Caco-2 (cell line): Measurements from ENCODE around the gene RAB39A. TPM values are rescaled to one million over a fixed set of nuclear protein-coding genes. Genes with fewer than 3 reads are reported as not detected.

Experiments
- BruUV-seq: library from RNA; stranded (reverse); fragments of 400-500 nt; replicated peaks from 2 replicates; lab custom pipeline; 2021; lab: Mats Ljungman, UMichigan
- CTCF ChIA-PET: fragments of 300-600 bp; sonication (Branson Sonifier 250); formaldehyde crosslinking; loops from one replicate; lab custom pipeline; 2022; ENCODE audit warnings: antibody characterized with exemption; lab: Charles Lee
- POLR2A ChIA-PET: fragments of 300-600 bp; sonication (Branson Sonifier 250); formaldehyde crosslinking; loops from one replicate; lab custom pipeline; 2022; ENCODE audit warnings: antibody characterized with exemption; lab: Charles Lee
- DNase-seq, 2 experiments: peaks; one replicate each; pipeline versions ENCODE4 v3.0.0 to v3.0.0-alpha.2; 2020 to 2022
- H3K27me3 ChIP-seq: replicated peaks from 2 replicates; pipeline ENCODE4 v1.6.0; 2011; ENCODE audit warnings: low read length; ENCODE audit not compliant: control insufficient read depth, insufficient read depth
- H3K36me3 ChIP-seq: 2 replicates; pipeline ENCODE4 v1.5.1; 2011; ENCODE audit warnings: low read length; ENCODE audit not compliant: control insufficient read depth, insufficient read depth
- H3K4me1 ChIP-seq: fragments of 250-450 bp; sonication (Bioruptor Pico); 2 replicates; pipeline ENCODE4 v1.5.1; 2020; ENCODE audit warnings: mild to moderate bottlenecking
- H3K4me3 ChIP-seq: 2 replicates; pipeline ENCODE4 v1.5.1; 2011; ENCODE audit warnings: low read depth, mild to moderate bottlenecking, control low read depth, low read length
- H3K9me3 ChIP-seq: fragments of 250-450 bp; sonication (Bioruptor Pico); 2 replicates; pipeline ENCODE4 v1.5.1; 2020; ENCODE audit warnings: mild to moderate bottlenecking, moderate library complexity
- H3K27ac Mint-ChIP-seq: one replicate; pipeline ENCODE4 v1.8.0; 2022; ENCODE audit warnings: mixed read lengths; ENCODE audit not compliant: unreplicated experiment
- H3K27me3 Mint-ChIP-seq: one replicate; pipeline ENCODE4 v1.8.0; 2022; ENCODE audit warnings: mixed read lengths; ENCODE audit not compliant: insufficient read depth, unreplicated experiment
- H3K36me3 Mint-ChIP-seq: one replicate; pipeline ENCODE4 v1.8.0; 2022; ENCODE audit warnings: mild to moderate bottlenecking, mixed read lengths; ENCODE audit not compliant: insufficient read depth, unreplicated experiment
- H3K4me1 Mint-ChIP-seq: one replicate; pipeline ENCODE4 v1.8.0; 2022; ENCODE audit warnings: low read depth, mixed read lengths; ENCODE audit not compliant: unreplicated experiment
- H3K4me3 Mint-ChIP-seq: one replicate; pipeline ENCODE4 v1.8.0; 2022; ENCODE audit warnings: mild to moderate bottlenecking, moderate library complexity, mixed read lengths; ENCODE audit not compliant: unreplicated experiment
- H3K9me3 Mint-ChIP-seq: one replicate; pipeline ENCODE4 v1.8.0; 2022; ENCODE audit warnings: mixed read lengths; ENCODE audit not compliant: unreplicated experiment
- CTCF ChIP-seq, 2 experiments: fragments of 200-600 bp in 1 of 2; IDR thresholded peaks; 1 replicate in 1 of 2; 2 replicates in 1 of 2; pipeline versions ENCODE4 v1.5.1 to v1.8.0; 2011 to 2022; ENCODE audit warnings: antibody characterized with exemption in 1 of 2, control low read depth in 1 of 2, inconsistent platforms in 1 of 2, low read depth in 1 of 2, low read length in 1 of 2, mild to moderate bottlenecking in 1 of 2, moderate library complexity in 1 of 2; ENCODE audit not compliant: insufficient read depth in 1 of 2, severe bottlenecking in 1 of 2, unreplicated experiment in 1 of 2
- intact Hi-C: fragments of 100-400 bp; cut with micrococcal nuclease; formaldehyde crosslinking; loops from one replicate; pipeline ENCODE4 v1.10.0; 2022; ENCODE audit not compliant: unreplicated experiment
- total RNA-seq: library from RNA; stranded (reverse); gene quantifications from 2 replicates; pipeline ENCODE4 v1.2.3, GENCODE V29; 2022

RAB39A gene
- total RNA-seq, 1 experiment from 2014 or later: 0.16 TPM

- POLR2A ChIA-PET: no interaction called here
- no peaks in the 10 kb centered on the region for H3K9me3 ChIP-seq
- no peak for TF ChIP-seq CTCF (IDR thresholded peaks at IDR 0.05; ENCODE audit: insufficient read depth in 1 of 2, low read depth in 1 of 2, low read length in 1 of 2, severe bottlenecking in 1 of 2, unreplicated experiment in 1 of 2)
- H3K4me1 Mint-ChIP-seq: no peaks in the 10 kb centered on the region
- CTCF ChIA-PET: no interaction called here
- intact Hi-C loops: no loop called here
- H3K36me3 ChIP-seq: no peaks in the 10 kb centered on the region
- peaks cover 7% of the 10 kb centered on the region for H3K27me3 Mint-ChIP-seq
- H3K4me1 ChIP-seq: no peaks in the 10 kb centered on the region; the same call in 1 of the 2 replicates
- no peaks in the 10 kb centered on the region for H3K9me3 Mint-ChIP-seq
- BruUV-seq: no TSS peak
- H3K27me3 ChIP-seq: no peaks in the 10 kb centered on the region; the same call in 1 of the 2 replicates
- no peak overlapping the region for H3K4me3 Mint-ChIP-seq
- no peaks in the 10 kb centered on the region for H3K36me3 Mint-ChIP-seq
- no peak overlapping the region for H3K27ac Mint-ChIP-seq
- no peak overlapping the region for H3K4me3 ChIP-seq
- DNase-seq: no peak
These were observed 45.4 kb downstream of the RAB39A start for GRCh38 chr11:107973641-107974040.

DNA sequence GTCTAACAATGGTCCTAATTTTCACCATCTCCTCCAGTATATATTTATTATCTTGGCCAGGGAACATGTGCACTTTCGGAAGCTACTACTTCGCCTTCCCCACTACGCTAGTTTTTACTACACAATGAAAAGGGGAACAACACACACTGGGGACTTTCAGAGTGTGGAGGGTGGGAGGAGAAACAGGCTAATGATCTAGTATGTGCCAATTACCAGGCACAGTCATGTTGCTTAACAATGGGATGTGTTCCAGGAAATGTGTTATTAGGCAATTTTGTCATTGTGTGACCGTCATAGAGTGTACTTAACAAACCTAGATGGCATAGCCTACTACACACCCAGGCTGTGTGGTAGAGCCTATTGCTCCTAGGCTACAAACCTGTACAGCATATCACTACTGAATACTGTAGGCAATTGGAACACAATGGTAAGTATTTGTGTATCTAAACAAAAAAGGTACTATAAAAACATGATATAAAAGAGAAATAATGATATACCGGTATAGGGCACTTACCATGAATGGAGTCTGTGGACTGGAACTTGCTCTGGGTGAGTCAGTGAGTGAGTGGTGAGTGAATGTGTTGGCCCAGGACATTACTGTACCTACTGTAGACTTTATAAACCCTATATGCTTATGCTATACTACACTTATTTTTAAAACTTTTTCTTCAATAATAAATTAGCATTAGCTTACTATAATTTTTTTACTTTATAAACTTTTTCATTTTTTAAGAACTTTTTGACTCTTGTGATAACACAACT, 60.3 kb downstream of the RAB39A start:
- Mint-ChIP-seq H3K36me3 (no peaks in the 10 kb centered on the region), H3K4me1 (no peaks in the 10 kb centered on the region), H3K27me3 (no peaks in the 10 kb centered on the region), H3K9me3 (no peaks in the 10 kb centered on the region), H3K4me3 (no peak overlapping the region), H3K27ac (no peak overlapping the region)
- no peak for DNase-seq
- intact Hi-C loops: no loop called here
- Histone ChIP-seq H3K27me3 (no peaks in the 10 kb centered on the region), H3K4me3 (no peak overlapping the region), H3K9me3 (0 out of 2 replicates have a peak, but pooled peaks cover 3% of the 10 kb centered on the region), H3K36me3 (no peaks in the 10 kb centered on the region), H3K4me1 (no peaks in the 10 kb centered on the region)
- BruUV-seq: no TSS peak
- TF ChIP-seq CTCF (IDR thresholded peaks at IDR 0.05; ENCODE audit: insufficient read depth in 1 of 2, low read depth in 1 of 2, low read length in 1 of 2, severe bottlenecking in 1 of 2, unreplicated experiment in 1 of 2): no peak
- POLR2A ChIA-PET: no interaction called here
- CTCF ChIA-PET: no interaction called here

- ChIA-PET POLR2A (no interaction called here), CTCF (no interaction called here)
- H3K36me3 Mint-ChIP-seq: no peaks in the 10 kb centered on the region
- H3K27me3 Mint-ChIP-seq: no peaks in the 10 kb centered on the region
- no peak overlapping the region for H3K27ac Mint-ChIP-seq
- no peaks in the 10 kb centered on the region for H3K9me3 ChIP-seq
- DNase-seq: no peak
- H3K4me3 Mint-ChIP-seq: no peak overlapping the region
- H3K27me3 ChIP-seq: no peaks in the 10 kb centered on the region
- H3K36me3 ChIP-seq: no peaks in the 10 kb centered on the region
- H3K4me1 ChIP-seq: 0 out of 2 replicates have a peak, but pooled peaks cover 3% of the 10 kb centered on the region
- H3K4me3 ChIP-seq: no peak overlapping the region
- BruUV-seq: no TSS peak
- intact Hi-C loops: no loop called here
- no peaks in the 10 kb centered on the region for H3K4me1 Mint-ChIP-seq
- H3K9me3 Mint-ChIP-seq: no peaks in the 10 kb centered on the region
- no peak for TF ChIP-seq CTCF (IDR thresholded peaks at IDR 0.05; ENCODE audit: insufficient read depth in 1 of 2, low read depth in 1 of 2, low read length in 1 of 2, severe bottlenecking in 1 of 2, unreplicated experiment in 1 of 2)
These were observed 63.7 kb downstream of the RAB39A start for GRCh38 chr11:107991868-107992414.
